HepG2 (cell line): ENCODE results near the gene IQGAP3.

Source experiments
- POLR2AphosphoS2 ChIP-seq: IDR thresholded peaks from 2 replicates; pipeline ENCODE4 v1.6.1; 2011; ENCODE audit warnings: low read depth, low read length, improper control_type of control experiment
- ZNF281 ChIP-seq: sonication (generic); formaldehyde crosslinking; IDR thresholded peaks from 2 replicates; pipeline ENCODE4 v1.4.0; 2020; ENCODE audit warnings: missing genetic modification reagents, borderline replicate concordance

DNA sequence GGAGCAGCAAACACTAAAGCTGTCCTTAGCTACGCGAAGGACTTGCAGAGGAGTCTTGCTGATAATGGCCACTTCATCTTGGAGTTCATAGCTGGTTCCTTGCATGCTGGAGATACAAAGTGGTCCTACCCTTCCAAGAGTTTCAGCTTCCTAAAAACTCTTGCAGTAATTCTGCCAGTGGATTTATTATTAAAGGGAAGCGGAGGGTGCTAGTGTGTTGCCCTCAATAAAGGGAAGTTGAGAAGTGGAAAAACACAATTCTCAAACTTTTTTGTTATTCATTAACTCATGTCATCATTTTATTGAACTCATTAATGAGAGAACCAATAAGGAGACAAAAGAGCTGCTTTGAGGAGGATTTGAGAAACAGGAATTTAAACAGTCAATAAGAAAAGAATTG is 40.3 kb upstream of the IQGAP3 start:
- TF ChIP-seq ZNF281 (CRISPR knock-in tag) (no peak), POLR2AphosphoS2 (no peak)
